GM18868 (cell line): ENCODE results near the gene UNC5C.
A peak's percentile ranks its signal among the peaks of the same experiment; 100 is the strongest.

Experiments used
- ATAC-seq: cut with Tn5 transposase; IDR thresholded peaks from one replicate; pipeline ENCODE4 v1.9.1; 2021; ENCODE audit warnings: mild to moderate bottlenecking, moderate library complexity; ENCODE audit not compliant: unreplicated experiment

UNC5C gene

GRCh38 chr4:95548738-95549245 lies at the start of gene UNC5C:
Gene UNC5C, minus strand, starts transcription at chr4:95548973.
- no peak for ATAC-seq

- no peak for ATAC-seq
Observed at GRCh38 chr4:95596676-95597075, 47.9 kb upstream of the UNC5C start.

DNA sequence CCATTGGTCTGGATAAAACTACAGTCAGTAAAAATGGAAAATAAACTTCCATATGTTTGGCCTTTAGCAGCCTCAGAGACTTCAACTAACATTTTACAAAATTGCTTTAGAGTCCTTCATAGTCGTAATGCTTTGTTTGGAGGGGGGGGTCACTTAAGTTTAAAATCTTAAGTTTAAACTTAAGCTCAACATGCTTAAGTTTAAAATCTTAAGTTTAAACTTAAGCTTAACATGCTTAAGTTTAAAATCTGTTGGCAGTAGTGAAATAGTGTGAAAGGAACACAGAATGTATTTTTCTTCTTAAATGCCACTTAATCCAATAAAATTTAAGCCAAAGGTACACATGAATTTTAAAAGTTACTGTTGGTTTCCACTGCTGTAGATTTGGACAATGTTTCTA lies 45.9 kb upstream of the UNC5C start:
- no peak for ATAC-seq

- no peak for ATAC-seq
Observed at GRCh38 chr4:95594013-95594412, 45.2 kb upstream of the UNC5C start.

DNA sequence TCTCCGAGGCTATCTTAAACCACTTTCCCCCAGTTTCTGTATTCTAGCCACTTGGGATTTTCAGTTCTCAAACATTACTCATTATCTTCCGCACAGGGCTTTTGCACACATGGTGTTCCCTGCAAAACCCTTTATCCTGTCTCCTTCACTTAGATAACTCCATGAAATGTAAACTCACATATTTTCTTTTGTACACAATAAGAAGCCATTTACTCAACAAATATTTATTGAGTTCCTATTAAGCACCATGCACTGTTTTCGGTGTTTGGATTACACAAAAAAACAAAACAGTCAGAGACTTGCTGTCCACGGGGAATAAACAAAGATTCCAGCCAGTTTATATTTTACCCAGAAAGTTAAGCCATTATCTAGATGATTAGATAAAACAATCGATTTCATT lies 42.5 kb upstream of the UNC5C start:
- no peak for ATAC-seq

- no peak for ATAC-seq
Observed at GRCh38 chr4:95590615-95591014, 41.8 kb upstream of the UNC5C start.

- no peak for ATAC-seq
Observed at GRCh38 chr4:95585016-95585695, 36.4 kb upstream of the UNC5C start.

GRCh38 chr4:95580226-95580625 lies 31.5 kb upstream of the UNC5C start:
- ATAC-seq = no peak

DNA sequence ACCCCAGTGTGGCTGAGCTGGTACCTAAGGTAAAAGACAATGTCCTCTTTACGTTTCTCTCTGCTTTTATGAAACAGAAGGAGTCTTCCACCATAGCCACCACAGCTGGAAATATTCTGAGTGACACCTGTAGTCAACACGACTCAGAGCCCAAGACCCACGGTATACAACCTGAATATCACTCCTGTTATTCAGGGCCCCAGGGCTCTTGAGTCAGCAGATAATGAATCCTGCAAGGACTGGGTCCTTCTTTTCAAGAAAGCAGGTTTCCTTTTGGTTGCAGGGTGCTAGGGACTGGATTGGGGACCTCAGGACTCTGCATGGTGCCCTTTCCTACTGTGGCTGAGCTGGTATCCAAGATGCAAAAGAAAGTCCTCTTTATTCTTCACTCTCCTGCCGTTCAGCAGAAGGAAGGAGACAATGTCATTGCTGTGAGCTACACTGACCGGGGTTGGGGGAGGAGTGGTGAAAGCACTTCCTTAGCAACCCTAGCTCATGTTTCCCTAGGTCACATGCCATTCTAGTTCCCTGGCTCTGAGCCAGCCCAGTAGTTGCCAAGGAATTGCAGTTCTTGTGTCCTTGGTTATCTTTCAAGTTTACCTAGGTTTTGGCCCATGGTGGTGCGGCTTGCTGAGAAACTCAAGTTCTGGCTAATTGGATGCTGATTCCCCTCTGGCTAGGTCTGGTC lies 23.7 kb upstream of the UNC5C start:
- no peak for ATAC-seq

- ATAC-seq = no peak
Observed at GRCh38 chr4:95571577-95571976, 22.8 kb upstream of the UNC5C start.

GRCh38 chr4:95563638-95564337 lies 15.0 kb upstream of the UNC5C start:
- no peak for ATAC-seq

DNA sequence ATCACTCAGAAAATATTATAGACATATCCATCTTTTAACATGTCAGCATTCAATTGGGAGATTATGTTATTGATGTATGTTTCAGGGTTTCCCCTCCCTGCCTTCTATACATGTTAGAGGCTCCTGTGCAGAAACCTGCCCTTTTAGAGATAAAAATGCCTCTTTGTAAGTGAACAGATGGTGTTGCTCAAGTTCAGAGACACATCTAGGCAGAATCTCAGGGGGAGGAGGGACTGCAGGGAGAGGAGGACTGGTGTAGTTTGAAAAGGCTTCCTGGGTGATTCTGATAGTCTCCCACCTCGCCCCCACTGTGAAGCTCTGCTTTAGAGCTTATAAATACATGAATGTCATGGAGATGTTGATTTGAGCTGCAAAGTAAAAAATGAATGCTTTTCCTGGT lies 12.0 kb upstream of the UNC5C start:
- ATAC-seq = no peak

DNA sequence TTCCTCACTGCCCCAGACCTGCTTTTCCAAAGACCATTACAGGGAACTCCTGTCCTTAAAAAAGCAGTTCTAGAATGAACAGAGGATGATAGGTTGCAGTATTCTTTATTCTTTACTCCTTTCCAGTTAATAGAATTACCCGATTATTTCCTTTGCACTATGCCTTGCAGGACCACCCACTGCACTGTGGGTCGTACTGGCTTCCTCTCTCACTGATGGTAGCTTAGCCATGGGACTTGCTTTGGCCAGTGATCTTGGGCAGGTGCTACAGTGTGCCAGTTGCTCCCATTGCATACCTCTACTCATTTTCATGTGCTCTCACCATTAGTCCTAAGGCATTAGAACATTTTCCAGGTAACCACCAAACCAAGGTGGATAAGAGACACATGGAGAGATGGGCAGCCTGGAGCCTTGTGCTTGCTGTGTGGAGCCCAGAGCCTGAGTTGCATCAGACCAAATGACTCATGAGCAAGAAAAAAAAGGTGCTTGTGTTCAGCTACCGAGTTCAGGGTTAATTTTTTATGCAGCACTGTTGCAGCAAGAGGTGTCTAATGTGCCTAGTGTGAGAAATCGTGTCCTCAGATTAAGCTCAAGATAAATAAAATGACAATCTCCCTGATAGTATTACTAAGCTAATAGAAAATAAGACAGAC lies 7.6 kb upstream of the UNC5C start:
- no peak for ATAC-seq

GRCh38 chr4:95552942-95553550 lies 4.3 kb upstream of the UNC5C start:
- no peak for ATAC-seq

- ATAC-seq = no peak
Observed at GRCh38 chr4:95551653-95552052, 2.9 kb upstream of the UNC5C start.

- ATAC-seq = no peak
Observed at GRCh38 chr4:95550115-95550987, 1.6 kb upstream of the UNC5C start.

DNA sequence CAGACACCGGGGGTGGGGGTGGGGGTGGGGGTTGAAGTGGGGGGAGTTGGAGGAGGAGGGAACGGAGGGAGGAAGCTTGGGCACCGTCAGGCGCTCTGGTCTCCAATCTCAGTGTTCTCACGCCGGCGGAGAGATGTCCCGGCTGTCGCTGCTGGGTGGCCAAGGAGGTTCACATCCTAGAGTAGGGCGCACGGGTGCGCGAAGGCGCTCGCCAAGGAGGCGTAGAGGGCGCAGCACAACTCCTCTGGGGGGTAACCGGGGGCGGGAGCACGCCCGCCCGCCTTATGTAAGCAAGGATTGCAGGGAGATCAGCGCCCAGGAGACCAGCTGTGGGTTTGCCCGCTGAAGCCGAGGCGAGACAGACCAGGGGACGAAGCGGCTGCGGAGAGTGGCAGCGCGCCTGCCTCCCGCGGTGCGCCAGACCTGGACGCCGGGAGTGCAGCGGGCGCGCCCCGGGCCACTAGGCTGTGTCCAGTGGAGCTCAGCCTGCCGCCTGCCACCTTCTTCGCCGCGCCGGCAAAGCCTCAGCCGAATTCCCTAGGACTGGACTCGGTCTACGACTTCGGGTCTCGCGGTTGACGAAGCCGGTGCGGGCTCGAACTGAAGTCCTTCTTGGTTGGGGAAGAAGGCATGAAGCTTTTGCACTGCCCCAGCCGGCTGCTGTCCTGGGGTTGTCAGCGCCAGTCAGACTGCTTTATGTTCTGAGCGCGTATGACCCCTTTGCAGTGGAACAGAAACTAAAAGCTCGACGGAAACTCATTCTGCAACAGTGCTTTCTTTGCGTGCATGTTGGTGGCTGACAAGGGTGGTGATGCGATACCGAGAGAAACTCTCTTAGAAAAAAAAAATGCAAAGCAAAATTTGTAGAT lies 707 bp upstream of the UNC5C start:
- peak; percentile 98 for ATAC-seq

DNA sequence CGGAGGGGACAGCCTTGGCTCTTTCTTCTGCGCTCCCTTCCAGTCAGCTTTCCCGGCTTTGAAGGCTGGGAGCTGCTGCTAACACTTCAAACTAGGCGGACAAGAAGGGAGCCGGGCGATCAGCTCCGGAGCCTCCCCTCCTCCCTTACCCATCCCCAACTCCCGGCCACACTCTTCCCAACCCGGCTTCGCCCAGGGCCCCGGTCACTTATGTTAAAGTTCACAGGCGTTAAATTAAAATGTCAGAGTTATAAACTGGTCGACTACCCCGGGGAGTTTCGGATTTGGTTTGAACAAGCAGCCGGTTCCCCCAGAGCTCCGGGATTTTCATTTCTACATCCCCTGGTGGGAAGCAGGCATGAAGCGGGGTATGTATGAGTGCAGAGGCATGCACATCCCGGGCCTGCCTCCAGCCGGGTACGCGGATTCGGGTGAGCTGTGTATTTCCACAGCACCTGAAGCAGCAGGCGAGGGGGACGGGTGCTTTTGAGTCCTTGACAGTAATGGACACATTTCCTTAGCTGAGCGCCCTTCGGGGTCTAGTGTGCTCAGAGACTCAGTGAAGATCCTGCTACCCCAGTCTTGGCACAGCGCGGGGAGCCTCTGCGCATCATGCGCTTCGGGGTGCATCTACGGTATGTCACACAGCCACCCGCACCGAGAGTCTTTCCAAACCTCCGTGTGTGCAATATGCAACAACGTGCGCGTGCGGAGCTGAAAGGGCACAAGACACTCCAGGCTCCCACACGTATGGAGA lies 880 bp downstream of the UNC5C start:
- no peak for ATAC-seq
